HCT116 (cell line): Measurements from ENCODE around the gene SMG6. TPM values are rescaled to one million over a fixed set of nuclear protein-coding genes. Genes with fewer than 3 reads are reported as not detected.

Experiments used
- ATAC-seq: fragments of 200-7000 bp; cut with Tn5 transposase; 2 replicates; pipeline ENCODE4 v1.9.1; 2020; ENCODE audit warnings: mild to moderate bottlenecking, moderate library complexity
- BruUV-seq: library from RNA; stranded (reverse); fragments of 400-500 nt; replicated peaks from 2 replicates; lab custom pipeline; 2021; lab: Mats Ljungman, UMichigan
- CTCF ChIA-PET: fragments of 300-600 bp; sonication (Branson Sonifier 250); formaldehyde crosslinking; loops from one replicate; lab custom pipeline; 2021; ENCODE audit warnings: antibody characterized with exemption; lab: Charles Lee
- POLR2A ChIA-PET: fragments of 300-600, 350-600 bp; sonication (Branson Sonifier 250); formaldehyde crosslinking; loops from one replicate; lab custom pipeline; 2021; ENCODE audit warnings: antibody characterized with exemption; lab: Charles Lee
- RAD21 ChIA-PET, 2 experiments: fragments of 300-600 bp; sonication (Branson Sonifier 250); formaldehyde crosslinking; loops; one replicate each; lab custom pipeline; 2023; ENCODE audit warnings: low total read pairs in 2 of 2; ENCODE audit not compliant: uncharacterized antibody in 2 of 2, unreplicated experiment in 2 of 2, low non-redundant PET in 1 of 2; lab: Charles Lee
- DNase-seq: peaks from one replicate; pipeline ENCODE4 v3.0.0-alpha.2; 2010; ENCODE audit warnings: low read depth, low spot score
- H2AFZ ChIP-seq: fragments of 200-600 bp; shearing (Covaris generic), sonication (generic); 2 replicates; pipeline ENCODE4 v1.6.1; 2017; ENCODE audit warnings: low read depth, mixed run types, mixed read lengths, antibody characterized with exemption, low read length; ENCODE audit not compliant: poor library complexity, severe bottlenecking
- H3K27ac ChIP-seq: 2 replicates; pipeline ENCODE4 v1.5.1; 2012; ENCODE audit warnings: low read depth, low read length
- H3K27me3 ChIP-seq: fragments of 200-600 bp; sonication (generic); 2 replicates; pipeline ENCODE4 v1.6.1; 2016; ENCODE audit warnings: mixed run types, low read length, mixed read lengths; ENCODE audit not compliant: insufficient read depth
- H3K36me3 ChIP-seq, 2 experiments: fragments of 200-500 bp in 1 of 2; fragments of 200-600 bp in 1 of 2; sonication (Bioruptor generic) in 1 of 2; sonication (generic) in 1 of 2; 2 replicates each; pipeline versions ENCODE4 v1.5.1 to v1.6.1; 2014 to 2016; ENCODE audit warnings: low read length in 2 of 2, inconsistent platforms in 1 of 2, mixed read lengths in 1 of 2, mixed run types in 1 of 2; ENCODE audit not compliant: insufficient read depth in 2 of 2, control insufficient read depth in 1 of 2
- H3K4me1 ChIP-seq, 2 experiments: fragments of 200-600 bp in 1 of 2; sonication (generic) in 1 of 2; 2 replicates each; pipeline versions ENCODE4 v1.5.1 to v1.6.1; 2012 to 2017; ENCODE audit warnings: low read length in 2 of 2, inconsistent platforms in 1 of 2, mild to moderate bottlenecking in 1 of 2, mixed read lengths in 1 of 2, mixed run types in 1 of 2, moderate library complexity in 1 of 2; ENCODE audit not compliant: insufficient read depth in 2 of 2, control insufficient read depth in 1 of 2
- H3K4me2 ChIP-seq: fragments of 200-600 bp; sonication (generic); 2 replicates; pipeline ENCODE4 v1.6.1; 2017; ENCODE audit warnings: mixed run types, low read length, mixed read lengths
- H3K4me3 ChIP-seq, 2 experiments: fragments of 200-600 bp in 1 of 2; sonication (generic) in 1 of 2; replicated peaks in 1 of 2; 2 replicates each; pipeline ENCODE4 v1.5.1; 2011 to 2016; ENCODE audit warnings: low read length in 2 of 2, control low read depth in 1 of 2, low read depth in 1 of 2, mild to moderate bottlenecking in 1 of 2, mixed read lengths in 1 of 2, mixed run types in 1 of 2
- H3K79me2 ChIP-seq: fragments of 200-600 bp; sonication (generic); 2 replicates; pipeline ENCODE4 v1.6.1; 2017; ENCODE audit warnings: mild to moderate bottlenecking, mixed run types, low read length, moderate library complexity, mixed read lengths; ENCODE audit not compliant: insufficient read depth
- H3K9ac ChIP-seq: fragments of 200-600 bp; sonication (generic); 2 replicates; pipeline ENCODE4 v1.6.1; 2016; ENCODE audit warnings: low read length, mixed read lengths
- H3K9me2 ChIP-seq: fragments of 200-600 bp; sonication (generic), shearing (Covaris generic); 2 replicates; pipeline ENCODE4 v1.6.1; 2017; ENCODE audit warnings: mixed run types, mild to moderate bottlenecking, moderate library complexity; ENCODE audit not compliant: insufficient read depth
- H3K9me3 ChIP-seq, 2 experiments: fragments of 200-500 bp in 1 of 2; fragments of 200-600 bp in 1 of 2; sonication (Bioruptor generic) in 1 of 2; sonication (generic) in 1 of 2; 2 replicates each; pipeline ENCODE4 v1.6.1; 2014 to 2017; ENCODE audit warnings: low read length in 2 of 2, mixed read lengths in 2 of 2, inconsistent platforms in 1 of 2, low read depth in 1 of 2, mild to moderate bottlenecking in 1 of 2, mixed run types in 1 of 2, moderate library complexity in 1 of 2; ENCODE audit not compliant: control insufficient read depth in 1 of 2, insufficient read depth in 1 of 2
- H4K20me1 ChIP-seq: fragments of 200-600 bp; sonication (generic), shearing (Covaris generic); 2 replicates; pipeline ENCODE4 v1.6.1; 2017; ENCODE audit warnings: mixed run types, mild to moderate bottlenecking, moderate library complexity; ENCODE audit not compliant: insufficient read depth
- CBX3 ChIP-seq: IDR thresholded peaks from 2 replicates; pipeline ENCODE4 v1.6.1; 2012; ENCODE audit warnings: low read depth
- CEBPB ChIP-seq: IDR thresholded peaks from 2 replicates; pipeline ENCODE4 v1.6.1; 2012; ENCODE audit warnings: low read depth
- CTCF ChIP-seq, 3 experiments: fragments of 200-600 bp in 1 of 3; sonication (generic) in 1 of 3; IDR thresholded peaks in 2 of 3; conservative IDR thresholded peaks in 1 of 3; 2 replicates each; pipeline ENCODE4 v1.5.1; 2012 to 2017; ENCODE audit warnings: low read depth in 2 of 3, low read length in 2 of 3, antibody characterized with exemption in 1 of 3, borderline replicate concordance in 1 of 3, control low read depth in 1 of 3, mild to moderate bottlenecking in 1 of 3, mixed read lengths in 1 of 3, mixed run types in 1 of 3, moderate library complexity in 1 of 3; ENCODE audit not compliant: insufficient read depth in 1 of 3
- EGR1 ChIP-seq: IDR thresholded peaks from 2 replicates; pipeline ENCODE4 v1.6.1; 2012; ENCODE audit warnings: low read depth
- EZH2phosphoT487 ChIP-seq: fragments of 200-600 bp; IDR thresholded peaks from 2 replicates; pipeline ENCODE4 v1.6.1; 2018; ENCODE audit warnings: antibody characterized with exemption, borderline replicate concordance
- FOSL1 ChIP-seq: IDR thresholded peaks from 2 replicates; pipeline ENCODE4 v1.6.1; 2012; ENCODE audit warnings: low read depth
- MAX ChIP-seq: IDR thresholded peaks from 2 replicates; pipeline ENCODE4 v1.6.1; 2012
- SIN3A ChIP-seq: IDR thresholded peaks from 2 replicates; pipeline ENCODE4 v1.6.1; 2012; ENCODE audit warnings: low read depth
- SP1 ChIP-seq: IDR thresholded peaks from 2 replicates; pipeline ENCODE4 v1.6.1; 2012; ENCODE audit warnings: low read depth
- ZBTB33 ChIP-seq: IDR thresholded peaks from 2 replicates; pipeline ENCODE4 v1.6.1; 2011; ENCODE audit warnings: mild to moderate bottlenecking, low read length, moderate library complexity; ENCODE audit not compliant: insufficient replicate concordance; ENCODE audit errors: extremely low read depth
- intact Hi-C: fragments of 100-400 bp; cut with micrococcal nuclease; formaldehyde crosslinking; loops from 2 replicates; pipeline ENCODE4 v1.10.0; 2022
- total RNA-seq: library from RNA; stranded (reverse); gene quantifications from one replicate; pipeline ENCODE4 v1.2.1, GENCODE V29; 2021; ENCODE audit not compliant: unreplicated experiment

Gene SMG6
- total RNA-seq, 1 experiment from 2014 or later = 23.1 TPM

GRCh38 chr17:2035541-2036488 lies 267.8 kb downstream of the SMG6 start:
- Histone ChIP-seq H2AFZ (no peak overlapping the region), H3K79me2 (peaks cover 7% of the 10 kb centered on the region; the same call in 1 of the 2 replicates), H3K27me3 (no peaks in the 10 kb centered on the region), H3K4me3 (no peak overlapping the region), H3K4me1 (peaks cover 5 to 7% of the 10 kb centered on the region in 2 experiments; a peak in 3 of 4 replicates), H3K4me2 (no peak overlapping the region), H3K9me2 (no peaks in the 10 kb centered on the region), H4K20me1 (no peaks in the 10 kb centered on the region), H3K9me3 (no peaks in the 10 kb centered on the region), H3K36me3 (no peaks in the 10 kb centered on the region; a peak in 1 of 4 replicates), H3K9ac (no peak overlapping the region), H3K27ac (no peak overlapping the region)
- POLR2A ChIA-PET = no interaction called here
- BruUV-seq = no TSS peak
- no peak for ATAC-seq
- intact Hi-C loops = no loop called here
- DNase-seq = no peak
- TF ChIP-seq CBX3 = no peak
- no peak for TF ChIP-seq SP1
- TF ChIP-seq CEBPB = no peak
- TF ChIP-seq FOSL1 = no peak
- no peak for TF ChIP-seq EGR1
- no peak for TF ChIP-seq ZBTB33
- no peak for TF ChIP-seq CTCF (IDR thresholded peaks at IDR 0.05 in 2 of 3, conservative IDR thresholded peaks at IDR 0.05 in 1 of 3; ENCODE audit: borderline replicate concordance in 1 of 3, insufficient read depth in 1 of 3, low read depth in 2 of 3, low read length in 2 of 3)
- TF ChIP-seq SIN3A = no peak
- no peak for TF ChIP-seq MAX
- TF ChIP-seq EZH2phosphoT487 = no peak
- RAD21 ChIA-PET = no interaction called here
- CTCF ChIA-PET = no interaction called here
